HG02884 (cell line): ENCODE measurements around the gene SUGP2.

ENCODE experiments used
- ATAC-seq: cut with Tn5 transposase; IDR thresholded peaks from one replicate; pipeline ENCODE4 v1.9.1; 2021; ENCODE audit warnings: mild to moderate bottlenecking, moderate library complexity; ENCODE audit not compliant: unreplicated experiment

The SUGP2 gene

GRCh38 chr19:19059837-19060611, 26.7 kb upstream of the SUGP2 start:
- no peak for ATAC-seq

- ATAC-seq, result no peak
Measured at GRCh38 chr19:19059018-19059836, 25.9 kb upstream of the SUGP2 start.

- ATAC-seq, result no peak
Measured at GRCh38 chr19:19057720-19058119, 24.4 kb upstream of the SUGP2 start.

- ATAC-seq, result no peak
Measured at GRCh38 chr19:19057317-19057716, 24.0 kb upstream of the SUGP2 start.

- ATAC-seq, result no peak
Measured at GRCh38 chr19:19056636-19057275, 23.4 kb upstream of the SUGP2 start.

GRCh38 chr19:19055701-19056100, 22.4 kb upstream of the SUGP2 start:
- ATAC-seq, result no peak

GRCh38 chr19:19054939-19055440, 21.7 kb upstream of the SUGP2 start:
- no peak for ATAC-seq

GRCh38 chr19:19054315-19054938, 21.1 kb upstream of the SUGP2 start:
- ATAC-seq, result no peak

- ATAC-seq, result no peak
Measured at GRCh38 chr19:19053508-19054314, 20.4 kb upstream of the SUGP2 start.

- ATAC-seq, result no peak
Measured at GRCh38 chr19:19052921-19053320, 19.6 kb upstream of the SUGP2 start.

- ATAC-seq, result no peak
Measured at GRCh38 chr19:19051478-19052213, 18.3 kb upstream of the SUGP2 start.

GRCh38 chr19:19050731-19051130, 17.4 kb upstream of the SUGP2 start:
- ATAC-seq, result no peak

- no peak for ATAC-seq
Measured at GRCh38 chr19:19050104-19050503, 16.8 kb upstream of the SUGP2 start.

GRCh38 chr19:19049406-19049805, 16.1 kb upstream of the SUGP2 start:
- no peak for ATAC-seq

GRCh38 chr19:19043881-19044280, 10.6 kb upstream of the SUGP2 start:
- ATAC-seq, result no peak

- no peak for ATAC-seq
Measured at GRCh38 chr19:19043481-19043880, 10.2 kb upstream of the SUGP2 start.

GRCh38 chr19:19042732-19043280, 9.5 kb upstream of the SUGP2 start:
- ATAC-seq, result no peak

- no peak for ATAC-seq
Measured at GRCh38 chr19:19040417-19040816, 7.1 kb upstream of the SUGP2 start.

GRCh38 chr19:19039901-19040300, 6.6 kb upstream of the SUGP2 start:
- no peak for ATAC-seq
